ENCODE measurements around the gene BORCS5. TPM values are rescaled to one million over a fixed set of nuclear protein-coding genes. Genes with fewer than 3 reads are reported as not detected.
A peak's percentile ranks its signal among the peaks of the same experiment; 100 is the strongest.

The BORCS5 gene
- total RNA-seq, 1 donor from 2014 or later: 22.7 TPM

DNA sequence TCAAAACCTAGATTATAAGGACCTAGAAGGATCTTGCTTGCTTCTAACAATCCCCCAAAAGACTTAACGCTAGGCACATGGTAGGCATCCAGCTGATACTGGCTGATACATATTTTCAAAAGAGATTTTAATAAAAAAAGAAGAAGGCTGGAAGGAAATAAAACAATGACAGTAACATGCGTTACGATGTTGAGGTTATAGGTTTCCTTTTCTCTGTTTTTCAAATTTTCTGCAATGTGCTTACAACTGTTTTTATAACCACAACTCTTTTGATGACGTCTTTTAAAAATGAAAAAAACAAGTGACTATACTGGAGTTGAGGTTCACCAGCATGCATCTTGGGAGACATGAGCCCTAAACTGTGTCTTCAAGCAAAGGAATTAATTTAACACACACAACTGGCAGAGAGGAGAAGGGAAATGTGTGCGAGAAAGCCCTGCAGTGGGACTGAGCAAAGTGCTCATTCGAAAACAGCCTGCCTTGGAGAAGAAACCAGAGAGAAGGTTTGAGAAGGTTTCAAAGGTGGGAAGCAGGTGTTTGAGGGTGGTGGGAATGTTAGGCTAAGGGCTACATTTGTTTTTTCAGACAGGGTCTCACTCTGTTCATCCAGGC lies 125.4 kb downstream of the BORCS5 start:
- H3K36me3 Mint-ChIP-seq (ENCODE audit: low read depth): peaks cover 24% of the 10 kb centered on the region
- ATAC-seq (ENCODE audit: low read depth): no peak
- peaks cover 21% of the 10 kb centered on the region for H3K4me1 Mint-ChIP-seq
- DNase-seq: no peak
- no peak overlapping the region for H3K4me3 Mint-ChIP-seq
- intact Hi-C loops (cut with micrococcal nuclease): no loop called here
- no peaks in the 10 kb centered on the region for H3K27me3 Mint-ChIP-seq
- H3K27ac Mint-ChIP-seq: no peak overlapping the region
- TF ChIP-seq CTCF (IDR thresholded peaks at IDR 0.05): no peak
- ChIA-PET POLR2A (no interaction called here), CTCF (no interaction called here)
- no peaks in the 10 kb centered on the region for H3K9me3 Mint-ChIP-seq

- Mint-ChIP-seq H3K4me1 (peaks cover 21% of the 10 kb centered on the region), H3K4me3 (no peak overlapping the region), H3K36me3 (ENCODE audit: low read depth) (peaks cover 18% of the 10 kb centered on the region), H3K27me3 (no peaks in the 10 kb centered on the region), H3K27ac (no peak overlapping the region), H3K9me3 (no peaks in the 10 kb centered on the region)
- POLR2A ChIA-PET: no interaction called here
- ATAC-seq (ENCODE audit: low read depth) (peak; percentile 42), DNase-seq (no peak)
- intact Hi-C loops (cut with micrococcal nuclease): no loop called here
- no peak for TF ChIP-seq CTCF (IDR thresholded peaks at IDR 0.05)
- CTCF ChIA-PET: no interaction called here
These were observed 126.1 kb downstream of the BORCS5 start for GRCh38 chr12:12482959-12483358.

DNA sequence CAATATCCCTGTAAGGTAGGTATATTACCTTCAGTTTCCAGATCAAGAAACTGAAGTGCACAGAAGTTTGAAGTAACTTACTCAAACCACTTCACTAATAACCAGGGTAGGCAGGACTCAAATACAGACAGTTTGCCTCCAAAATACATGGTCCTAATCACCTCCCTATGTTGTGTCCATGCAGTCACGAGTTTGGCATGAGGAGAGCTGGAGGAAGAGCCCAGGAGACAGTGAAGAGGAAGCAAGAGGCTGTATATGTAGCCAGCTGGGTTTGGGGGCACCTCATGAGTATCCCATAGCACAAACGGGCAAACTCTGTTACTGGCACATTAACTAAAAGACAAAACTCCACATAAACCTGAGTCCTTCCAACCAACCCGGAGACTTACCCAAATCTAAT lies 126.6 kb downstream of the BORCS5 start:
- no peak for TF ChIP-seq CTCF (IDR thresholded peaks at IDR 0.05)
- no peak for ATAC-seq (ENCODE audit: low read depth)
- ChIA-PET POLR2A (no interaction called here), CTCF (no interaction called here)
- H3K9me3 Mint-ChIP-seq: no peaks in the 10 kb centered on the region
- no peak for DNase-seq
- intact Hi-C loops (cut with micrococcal nuclease): no loop called here
- no peak overlapping the region for H3K27ac Mint-ChIP-seq
- peaks cover 18% of the 10 kb centered on the region for H3K36me3 Mint-ChIP-seq (ENCODE audit: low read depth)
- H3K4me3 Mint-ChIP-seq: no peak overlapping the region
- H3K27me3 Mint-ChIP-seq: no peaks in the 10 kb centered on the region
- peaks cover 21% of the 10 kb centered on the region for H3K4me1 Mint-ChIP-seq

GRCh38 chr12:12486661-12487240 lies 129.9 kb downstream of the BORCS5 start:
- Mint-ChIP-seq H3K27ac (no peak overlapping the region), H3K27me3 (no peaks in the 10 kb centered on the region), H3K4me1 (peaks cover 21% of the 10 kb centered on the region), H3K36me3 (ENCODE audit: low read depth) (peaks cover 2% of the 10 kb centered on the region), H3K9me3 (no peaks in the 10 kb centered on the region), H3K4me3 (no peak overlapping the region)
- DNase-seq (no peak), ATAC-seq (ENCODE audit: low read depth) (peak; percentile 60)
- intact Hi-C loops (cut with micrococcal nuclease): loop anchor here (5.0 kb wide), 1 partner anchor 76 kb away; the partner anchor contains the start of gene DUSP16
- CTCF ChIA-PET: no interaction called here
- TF ChIP-seq CTCF (IDR thresholded peaks at IDR 0.05): no peak
- POLR2A ChIA-PET: interaction anchor here (0.6 kb wide), 1 partner anchor 11 kb away, joined by 3 read pairs; no protein-coding TSS in a partner anchor

GRCh38 chr12:12487490-12487889 lies 130.6 kb downstream of the BORCS5 start:
- no peak overlapping the region for H3K27ac Mint-ChIP-seq
- DNase-seq (no peak), ATAC-seq (ENCODE audit: low read depth) (no peak)
- H3K9me3 Mint-ChIP-seq: no peaks in the 10 kb centered on the region
- ChIA-PET CTCF (no interaction called here), POLR2A (interaction anchor here (0.6 kb wide), 1 partner anchor 10 kb away, joined by 3 read pairs; no protein-coding TSS in a partner anchor)
- no peaks in the 10 kb centered on the region for H3K27me3 Mint-ChIP-seq
- peaks cover 2% of the 10 kb centered on the region for H3K36me3 Mint-ChIP-seq (ENCODE audit: low read depth)
- intact Hi-C loops (cut with micrococcal nuclease): loop anchor here (5.0 kb wide), 1 partner anchor 75 kb away; the partner anchor contains the start of gene DUSP16
- TF ChIP-seq CTCF (IDR thresholded peaks at IDR 0.05): no peak
- peaks cover 18% of the 10 kb centered on the region for H3K4me1 Mint-ChIP-seq
- H3K4me3 Mint-ChIP-seq: no peak overlapping the region
